NCI-H2081 (cell line): Measurements from ENCODE around the gene ENG.
"Not testable (repeated sequence)": the region's sequence is repeated elsewhere in the genome, so short reads cannot be mapped to it uniquely, and the experiment has no call there.

Experiments
- DNase-seq, 2 experiments: peaks; one replicate each; lab custom pipeline; 2025; lab: John Stamatoyannopoulos, UW

Gene ENG

GRCh38 chr9:127844821-127845359, 9.6 kb downstream of the ENG start:
- DNase-seq, result no peak

GRCh38 chr9:127841087-127841835, 13.2 kb downstream of the ENG start:
- DNase-seq, result no peak

- no peak for DNase-seq
Measured at GRCh38 chr9:127838375-127839078, 15.9 kb downstream of the ENG start.

- DNase-seq, result no peak
Measured at GRCh38 chr9:127837346-127837745, 17.1 kb downstream of the ENG start.

- not testable (repeated sequence) for DNase-seq
Measured at GRCh38 chr9:127836561-127836960, 17.9 kb downstream of the ENG start.

GRCh38 chr9:127835991-127836516, 18.4 kb downstream of the ENG start:
- no peak for DNase-seq

- DNase-seq, result no peak
Measured at GRCh38 chr9:127833555-127833954, 20.9 kb downstream of the ENG start.

- no peak for DNase-seq
Measured at GRCh38 chr9:127832248-127832647, 22.2 kb downstream of the ENG start.

GRCh38 chr9:127829205-127829906, 25.1 kb downstream of the ENG start:
- DNase-seq, result no peak

GRCh38 chr9:127828262-127829031, 26.0 kb downstream of the ENG start:
- no peak for DNase-seq

GRCh38 chr9:127826253-127826913, 28.1 kb downstream of the ENG start:
- DNase-seq, result no peak

- no peak for DNase-seq
Measured at GRCh38 chr9:127825319-127826051, 29.0 kb downstream of the ENG start.

GRCh38 chr9:127822108-127822507, 32.4 kb downstream of the ENG start:
- no peak for DNase-seq

- no peak for DNase-seq
Measured at GRCh38 chr9:127818574-127818973, 35.9 kb downstream of the ENG start.

- DNase-seq, result no peak
Measured at GRCh38 chr9:127817881-127818434, 36.5 kb downstream of the ENG start.

- no peak for DNase-seq
Measured at GRCh38 chr9:127816728-127817127, 37.7 kb downstream of the ENG start.

GRCh38 chr9:127816362-127816725, 38.1 kb downstream of the ENG start:
- no peak for DNase-seq

- DNase-seq, result no peak
Measured at GRCh38 chr9:127815512-127816361, 38.7 kb downstream of the ENG start.
